SKM-1 (cell line): ENCODE data around the gene CNPY1.

Experiments
- DNase-seq: peaks from one replicate; lab custom pipeline; 2025; ENCODE audit not compliant: unreplicated experiment; lab: John Stamatoyannopoulos, UW

Gene CNPY1

GRCh38 chr7:155468785-155469148 is 77.6 kb downstream of the CNPY1 start:
- DNase-seq = no peak

GRCh38 chr7:155467846-155468784 is 78.2 kb downstream of the CNPY1 start:
- DNase-seq = no peak

GRCh38 chr7:155466814-155467733 is 79.3 kb downstream of the CNPY1 start:
- DNase-seq = no peak

- no peak for DNase-seq
These were observed 80.1 kb downstream of the CNPY1 start for GRCh38 chr7:155466142-155466813.

- no peak for DNase-seq
These were observed 80.6 kb downstream of the CNPY1 start for GRCh38 chr7:155465761-155466141.

- DNase-seq = no peak
These were observed 81.2 kb downstream of the CNPY1 start for GRCh38 chr7:155464948-155465739.

- no peak for DNase-seq
These were observed 82.2 kb downstream of the CNPY1 start for GRCh38 chr7:155464183-155464582.

- no peak for DNase-seq
These were observed 83.1 kb downstream of the CNPY1 start for GRCh38 chr7:155463114-155463811.

- no peak for DNase-seq
These were observed 84.1 kb downstream of the CNPY1 start for GRCh38 chr7:155462163-155462735.

GRCh38 chr7:155461631-155462030 is 84.7 kb downstream of the CNPY1 start:
- no peak for DNase-seq

- no peak for DNase-seq
These were observed 85.3 kb downstream of the CNPY1 start for GRCh38 chr7:155460926-155461613.

- DNase-seq = no peak
These were observed 86.5 kb downstream of the CNPY1 start for GRCh38 chr7:155459700-155460461.

GRCh38 chr7:155458878-155459699 is 87.3 kb downstream of the CNPY1 start:
- DNase-seq = no peak

- DNase-seq = no peak
These were observed 88.1 kb downstream of the CNPY1 start, which contains the start of gene EN2 for GRCh38 chr7:155458111-155458877. Gene EN2, plus strand, starts transcription at chr7:155458129. Its CDS starts 249 bp downstream, at chr7:155458378.

- no peak for DNase-seq
These were observed 88.7 kb downstream of the CNPY1 start for GRCh38 chr7:155457544-155458110.
